Fibroblast of lung (primary cell): Measurements from ENCODE around the gene PLSCR1.

Experiments used
- EZH2 ChIP-seq: IDR thresholded peaks from 2 replicates; pipeline ENCODE4 v1.5.1; 2012; ENCODE audit warnings: low read length, control low read depth, mild to moderate bottlenecking; ENCODE audit errors: missing control alignments
- TF ChIP-seq, protein P1 (sequence below), 2 donors: IDR thresholded peaks in 1 of 2; conservative IDR thresholded peaks in 1 of 2; 1 replicate in 1 of 2; 2 replicates in 1 of 2; pipeline ENCODE4 v1.5.1; 2011 to 2012; ENCODE audit warnings: low read length in 2 of 2, control low read depth in 1 of 2, inconsistent platforms in 1 of 2, low read depth in 1 of 2, mild to moderate bottlenecking in 1 of 2

DNA sequence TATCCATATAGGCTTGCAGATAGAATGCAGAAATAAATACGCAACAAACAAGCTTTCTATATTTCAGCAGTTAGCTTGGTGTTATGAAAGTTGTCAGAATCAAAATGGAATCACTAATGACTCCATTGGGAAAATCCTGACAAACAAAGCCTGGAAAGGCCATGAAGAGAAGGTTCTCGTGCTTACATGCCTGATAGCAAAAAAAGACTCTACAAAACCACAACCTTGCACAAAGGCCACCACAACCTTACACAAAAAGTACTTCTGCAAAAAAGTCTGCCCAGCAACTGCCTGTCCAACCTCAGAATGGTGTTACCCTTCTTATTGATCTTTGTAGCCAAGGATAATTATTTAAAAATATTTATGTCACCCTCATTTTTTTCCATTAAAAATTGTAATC, 14.4 kb upstream of the PLSCR1 start:
- TF ChIP-seq, protein P1, sequence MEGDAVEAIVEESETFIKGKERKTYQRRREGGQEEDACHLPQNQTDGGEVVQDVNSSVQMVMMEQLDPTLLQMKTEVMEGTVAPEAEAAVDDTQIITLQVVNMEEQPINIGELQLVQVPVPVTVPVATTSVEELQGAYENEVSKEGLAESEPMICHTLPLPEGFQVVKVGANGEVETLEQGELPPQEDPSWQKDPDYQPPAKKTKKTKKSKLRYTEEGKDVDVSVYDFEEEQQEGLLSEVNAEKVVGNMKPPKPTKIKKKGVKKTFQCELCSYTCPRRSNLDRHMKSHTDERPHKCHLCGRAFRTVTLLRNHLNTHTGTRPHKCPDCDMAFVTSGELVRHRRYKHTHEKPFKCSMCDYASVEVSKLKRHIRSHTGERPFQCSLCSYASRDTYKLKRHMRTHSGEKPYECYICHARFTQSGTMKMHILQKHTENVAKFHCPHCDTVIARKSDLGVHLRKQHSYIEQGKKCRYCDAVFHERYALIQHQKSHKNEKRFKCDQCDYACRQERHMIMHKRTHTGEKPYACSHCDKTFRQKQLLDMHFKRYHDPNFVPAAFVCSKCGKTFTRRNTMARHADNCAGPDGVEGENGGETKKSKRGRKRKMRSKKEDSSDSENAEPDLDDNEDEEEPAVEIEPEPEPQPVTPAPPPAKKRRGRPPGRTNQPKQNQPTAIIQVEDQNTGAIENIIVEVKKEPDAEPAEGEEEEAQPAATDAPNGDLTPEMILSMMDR (conservative IDR thresholded peaks at IDR 0.05 in 1 of 2, IDR thresholded peaks at IDR 0.05 in 1 of 2; ENCODE audit: low read depth in 1 of 2, low read length in 2 of 2): no peak
- TF ChIP-seq EZH2: no peak
